Fibroblast of the aortic adventitia (primary cell): Measurements from ENCODE around the gene TCTA. TPM values are rescaled to one million over a fixed set of nuclear protein-coding genes. Genes with fewer than 3 reads are reported as not detected.

Source experiments
- DNase-seq: peaks from one replicate; pipeline ENCODE4 v3.0.0-alpha.2; 2010; ENCODE audit warnings: low read depth
- H3K4me3 ChIP-seq: 2 replicates; pipeline ENCODE4 v1.5.1; 2011; ENCODE audit warnings: low read depth, mild to moderate bottlenecking, control low read depth, low read length, moderate library complexity
- total RNA-seq: library from RNA; depleted of rRNA; stranded (reverse); fragments of >200 nt; gene quantifications from 2 replicates; pipeline ENCODE4 v1.2.3, GENCODE V29; 2012; ENCODE audit warnings: low replicate concordance
- TF ChIP-seq, protein P1 (sequence below): IDR thresholded peaks from 2 replicates; pipeline ENCODE4 v1.5.1; 2011; ENCODE audit warnings: mild to moderate bottlenecking, low read length, control low read depth, inconsistent platforms; ENCODE audit not compliant: insufficient read depth

The TCTA gene
- total RNA-seq, 1 donor: 22.7 TPM

DNA sequence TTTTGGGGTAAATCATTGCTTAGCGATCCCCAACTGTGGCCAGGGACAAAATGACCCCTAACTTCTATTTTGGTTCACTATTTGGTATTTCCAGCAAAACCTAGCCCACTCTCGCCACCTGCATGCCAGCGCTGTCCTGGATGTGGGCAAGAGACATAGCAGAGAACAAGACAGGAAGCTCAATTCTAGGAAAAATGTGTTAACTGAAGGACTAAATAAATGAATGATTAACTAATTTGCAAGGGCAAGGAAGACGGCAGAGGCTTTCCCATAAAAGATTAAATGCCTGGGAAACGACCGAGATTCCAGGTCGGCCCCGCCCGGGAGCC lies 16.5 kb downstream of the TCTA start:
- H3K4me3 ChIP-seq: peak overlapping the region; percentile 80
- TF ChIP-seq, protein P1, sequence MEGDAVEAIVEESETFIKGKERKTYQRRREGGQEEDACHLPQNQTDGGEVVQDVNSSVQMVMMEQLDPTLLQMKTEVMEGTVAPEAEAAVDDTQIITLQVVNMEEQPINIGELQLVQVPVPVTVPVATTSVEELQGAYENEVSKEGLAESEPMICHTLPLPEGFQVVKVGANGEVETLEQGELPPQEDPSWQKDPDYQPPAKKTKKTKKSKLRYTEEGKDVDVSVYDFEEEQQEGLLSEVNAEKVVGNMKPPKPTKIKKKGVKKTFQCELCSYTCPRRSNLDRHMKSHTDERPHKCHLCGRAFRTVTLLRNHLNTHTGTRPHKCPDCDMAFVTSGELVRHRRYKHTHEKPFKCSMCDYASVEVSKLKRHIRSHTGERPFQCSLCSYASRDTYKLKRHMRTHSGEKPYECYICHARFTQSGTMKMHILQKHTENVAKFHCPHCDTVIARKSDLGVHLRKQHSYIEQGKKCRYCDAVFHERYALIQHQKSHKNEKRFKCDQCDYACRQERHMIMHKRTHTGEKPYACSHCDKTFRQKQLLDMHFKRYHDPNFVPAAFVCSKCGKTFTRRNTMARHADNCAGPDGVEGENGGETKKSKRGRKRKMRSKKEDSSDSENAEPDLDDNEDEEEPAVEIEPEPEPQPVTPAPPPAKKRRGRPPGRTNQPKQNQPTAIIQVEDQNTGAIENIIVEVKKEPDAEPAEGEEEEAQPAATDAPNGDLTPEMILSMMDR: no peak
- DNase-seq: no peak

DNA sequence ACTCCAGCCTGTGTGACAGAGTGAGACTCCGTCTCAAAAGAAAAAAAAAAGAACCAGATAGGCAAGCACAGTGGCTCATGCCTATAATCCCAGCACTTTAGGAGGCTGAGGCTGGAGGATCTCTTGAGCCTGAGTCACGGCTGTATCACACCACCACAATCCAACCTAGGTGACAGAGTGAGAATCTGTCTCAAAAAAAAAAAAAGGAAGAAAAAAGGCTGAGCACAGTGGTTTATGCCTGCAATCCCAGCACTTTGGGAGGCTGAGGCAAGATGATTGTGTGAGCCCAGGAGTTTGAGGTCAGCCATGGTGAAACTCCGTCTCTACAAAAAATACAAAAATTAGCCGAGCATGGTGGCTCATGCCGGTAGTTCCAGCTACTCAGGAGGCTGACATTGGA lies 22.5 kb downstream of the TCTA start:
- no peak for DNase-seq
- no peak overlapping the region for H3K4me3 ChIP-seq
- TF ChIP-seq, protein P1: no peak

DNA sequence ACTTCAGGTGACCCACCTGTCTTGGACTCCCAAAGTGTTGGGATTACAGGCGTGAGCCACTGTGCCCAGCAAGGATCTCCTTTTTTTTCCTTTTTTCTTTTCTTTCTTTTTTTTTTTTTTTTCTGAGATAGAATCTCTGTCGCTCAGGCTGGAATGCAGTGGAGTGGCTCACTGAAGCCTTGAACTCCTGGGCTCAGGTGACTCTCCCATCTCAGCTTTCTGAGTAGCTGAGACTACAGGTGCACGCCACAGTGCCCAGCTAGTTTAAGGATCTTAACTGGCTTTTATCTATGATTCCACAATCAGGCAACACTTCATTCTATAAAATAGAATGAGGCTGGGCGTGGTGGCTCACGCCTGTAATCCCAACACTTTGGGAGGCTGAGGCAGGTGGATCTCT lies 33.2 kb downstream of the TCTA start:
- no peak overlapping the region for H3K4me3 ChIP-seq
- TF ChIP-seq, protein P1: no peak
- DNase-seq: no peak

DNA sequence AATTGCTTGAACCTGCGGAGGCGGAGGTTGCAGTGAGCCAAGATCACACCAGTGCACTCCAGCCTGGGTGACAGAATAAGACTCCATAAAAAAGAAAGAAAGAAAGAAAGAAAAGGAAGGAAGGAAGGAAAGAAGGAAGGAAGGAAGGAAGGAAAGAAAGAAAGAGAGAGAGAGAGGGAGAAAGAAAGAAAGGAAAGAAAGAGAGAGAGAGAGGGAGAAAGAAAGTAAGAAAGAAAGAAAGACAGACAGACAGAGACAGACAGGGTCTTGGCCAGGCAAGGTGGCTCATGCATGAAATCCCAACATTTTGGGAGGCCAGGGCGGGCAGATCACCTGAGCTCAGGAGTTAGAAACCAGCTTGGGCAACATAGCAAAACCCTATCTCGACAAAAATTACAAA lies 41.4 kb downstream of the TCTA start:
- no peak for DNase-seq
- TF ChIP-seq, protein P1: no peak
- no peak overlapping the region for H3K4me3 ChIP-seq

DNA sequence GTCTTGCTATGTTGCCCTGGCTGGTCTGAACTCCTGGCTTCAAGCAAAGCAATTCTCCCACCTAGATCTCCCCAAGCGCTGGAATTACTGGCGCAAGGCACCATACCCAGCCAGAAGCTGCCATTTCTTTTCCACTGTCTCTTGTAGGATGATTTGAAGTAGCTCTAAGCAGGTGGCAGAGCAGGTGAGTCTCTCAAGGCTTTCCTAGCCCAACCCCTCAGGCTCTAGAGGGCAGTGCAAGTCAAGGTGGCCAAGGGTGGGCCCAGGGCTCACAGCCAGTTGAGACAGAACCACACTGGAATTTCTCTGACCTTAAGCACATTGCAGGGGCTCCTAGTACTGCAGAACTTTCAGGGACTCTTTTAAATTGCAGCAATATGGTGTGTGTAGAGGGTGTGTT lies 42.2 kb downstream of the TCTA start:
- no peak overlapping the region for H3K4me3 ChIP-seq
- TF ChIP-seq, protein P1: peak; percentile 16
- no peak for DNase-seq

DNA sequence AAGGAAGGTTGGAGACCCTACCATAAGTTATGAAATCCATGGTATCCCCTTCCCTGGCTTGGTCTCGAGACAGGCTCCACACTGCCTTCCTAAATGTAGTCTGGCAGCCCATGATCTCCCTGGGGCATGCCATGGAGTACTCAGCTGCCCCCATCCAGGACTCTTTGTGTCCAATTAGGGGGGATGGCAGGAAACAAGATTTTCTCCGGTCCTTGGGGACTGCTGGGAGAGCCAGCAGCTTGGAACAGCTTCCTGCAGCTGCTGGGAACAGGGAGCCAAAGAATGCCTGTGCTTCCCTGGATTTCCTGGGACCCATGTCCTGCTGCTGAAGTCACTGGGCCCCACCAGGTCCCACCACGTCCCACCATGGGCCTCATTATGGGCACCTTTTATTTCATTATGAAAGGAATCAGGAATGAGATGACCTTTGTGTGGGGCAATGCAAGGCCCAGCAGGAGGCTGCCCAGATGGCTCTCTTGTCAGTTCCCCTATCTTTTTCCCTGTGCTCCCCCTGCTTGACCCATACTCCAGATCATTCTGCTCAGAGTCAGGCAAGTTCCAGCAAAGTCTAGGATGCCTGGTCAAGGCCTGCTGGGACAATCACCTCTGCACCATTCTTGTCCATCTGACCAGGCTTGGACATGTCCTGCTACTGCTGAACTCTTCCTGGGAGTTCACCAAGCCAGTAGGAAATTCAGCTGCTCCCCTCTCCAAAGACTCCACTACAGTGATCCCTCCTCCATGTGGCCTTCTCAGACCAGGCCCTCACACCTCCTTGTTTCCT lies 42.9 kb downstream of the TCTA start:
- TF ChIP-seq, protein P1: no peak
- no peak for DNase-seq
- no peak overlapping the region for H3K4me3 ChIP-seq

DNA sequence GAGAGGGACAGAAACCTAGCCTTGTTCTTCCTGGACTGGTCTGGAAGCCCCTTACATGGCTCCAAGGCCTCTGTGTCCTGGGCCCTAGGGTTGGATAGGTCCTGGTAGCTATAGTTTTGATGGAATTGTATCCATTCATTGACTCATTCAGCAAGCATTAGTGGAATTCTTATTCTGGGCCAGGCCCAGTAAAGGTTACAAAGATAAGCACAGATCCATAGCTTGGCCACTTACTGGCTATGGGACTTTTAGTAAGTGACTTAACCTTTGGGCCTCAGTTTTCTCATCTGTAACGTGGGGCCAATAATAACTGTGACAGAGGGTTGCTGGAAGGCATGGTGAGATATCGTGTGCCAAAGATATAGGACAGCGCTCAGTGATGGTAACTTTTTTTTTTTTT lies 44.2 kb downstream of the TCTA start:
- peak; percentile 56 for DNase-seq
- TF ChIP-seq, protein P1: no peak
- no peak overlapping the region for H3K4me3 ChIP-seq
